Caco-2 (cell line): Measurements from ENCODE around the gene FBXO38. TPM values are rescaled to one million over a fixed set of nuclear protein-coding genes. Genes with fewer than 3 reads are reported as not detected.

Experiments used
- BruUV-seq: library from RNA; stranded (reverse); fragments of 400-500 nt; replicated peaks from 2 replicates; lab custom pipeline; 2021; lab: Mats Ljungman, UMichigan
- CTCF ChIA-PET: fragments of 300-600 bp; sonication (Branson Sonifier 250); formaldehyde crosslinking; loops from one replicate; lab custom pipeline; 2022; ENCODE audit warnings: antibody characterized with exemption; lab: Charles Lee
- POLR2A ChIA-PET: fragments of 300-600 bp; sonication (Branson Sonifier 250); formaldehyde crosslinking; loops from one replicate; lab custom pipeline; 2022; ENCODE audit warnings: antibody characterized with exemption; lab: Charles Lee
- DNase-seq, 2 experiments: peaks; one replicate each; pipeline versions ENCODE4 v3.0.0 to v3.0.0-alpha.2; 2020 to 2022
- H3K27me3 ChIP-seq: replicated peaks from 2 replicates; pipeline ENCODE4 v1.6.0; 2011; ENCODE audit warnings: low read length; ENCODE audit not compliant: control insufficient read depth, insufficient read depth
- H3K36me3 ChIP-seq: 2 replicates; pipeline ENCODE4 v1.5.1; 2011; ENCODE audit warnings: low read length; ENCODE audit not compliant: control insufficient read depth, insufficient read depth
- H3K4me1 ChIP-seq: fragments of 250-450 bp; sonication (Bioruptor Pico); 2 replicates; pipeline ENCODE4 v1.5.1; 2020; ENCODE audit warnings: mild to moderate bottlenecking
- H3K4me3 ChIP-seq: 2 replicates; pipeline ENCODE4 v1.5.1; 2011; ENCODE audit warnings: low read depth, mild to moderate bottlenecking, control low read depth, low read length
- H3K9me3 ChIP-seq: fragments of 250-450 bp; sonication (Bioruptor Pico); 2 replicates; pipeline ENCODE4 v1.5.1; 2020; ENCODE audit warnings: mild to moderate bottlenecking, moderate library complexity
- H3K27ac Mint-ChIP-seq: one replicate; pipeline ENCODE4 v1.8.0; 2022; ENCODE audit warnings: mixed read lengths; ENCODE audit not compliant: unreplicated experiment
- H3K27me3 Mint-ChIP-seq: one replicate; pipeline ENCODE4 v1.8.0; 2022; ENCODE audit warnings: mixed read lengths; ENCODE audit not compliant: insufficient read depth, unreplicated experiment
- H3K36me3 Mint-ChIP-seq: one replicate; pipeline ENCODE4 v1.8.0; 2022; ENCODE audit warnings: mild to moderate bottlenecking, mixed read lengths; ENCODE audit not compliant: insufficient read depth, unreplicated experiment
- H3K4me1 Mint-ChIP-seq: one replicate; pipeline ENCODE4 v1.8.0; 2022; ENCODE audit warnings: low read depth, mixed read lengths; ENCODE audit not compliant: unreplicated experiment
- H3K4me3 Mint-ChIP-seq: one replicate; pipeline ENCODE4 v1.8.0; 2022; ENCODE audit warnings: mild to moderate bottlenecking, moderate library complexity, mixed read lengths; ENCODE audit not compliant: unreplicated experiment
- H3K9me3 Mint-ChIP-seq: one replicate; pipeline ENCODE4 v1.8.0; 2022; ENCODE audit warnings: mixed read lengths; ENCODE audit not compliant: unreplicated experiment
- CTCF ChIP-seq, 2 experiments: fragments of 200-600 bp in 1 of 2; IDR thresholded peaks; 1 replicate in 1 of 2; 2 replicates in 1 of 2; pipeline versions ENCODE4 v1.5.1 to v1.8.0; 2011 to 2022; ENCODE audit warnings: antibody characterized with exemption in 1 of 2, control low read depth in 1 of 2, inconsistent platforms in 1 of 2, low read depth in 1 of 2, low read length in 1 of 2, mild to moderate bottlenecking in 1 of 2, moderate library complexity in 1 of 2; ENCODE audit not compliant: insufficient read depth in 1 of 2, severe bottlenecking in 1 of 2, unreplicated experiment in 1 of 2
- intact Hi-C: fragments of 100-400 bp; cut with micrococcal nuclease; formaldehyde crosslinking; loops from one replicate; pipeline ENCODE4 v1.10.0; 2022; ENCODE audit not compliant: unreplicated experiment
- total RNA-seq: library from RNA; stranded (reverse); gene quantifications from 2 replicates; pipeline ENCODE4 v1.2.3, GENCODE V29; 2022

Gene FBXO38
- total RNA-seq, 1 experiment from 2014 or later, result 36.7 TPM

GRCh38 chr5:148393390-148393741, 9.6 kb downstream of the FBXO38 start:
- H3K4me1 ChIP-seq, result peaks cover 41% of the 10 kb centered on the region
- peak overlapping the region; percentile 63 for H3K4me3 Mint-ChIP-seq

GRCh38 chr5:148394587-148395019, 10.8 kb downstream of the FBXO38 start:
- Mint-ChIP-seq H3K9me3 (no peaks in the 10 kb centered on the region), H3K36me3 (peaks cover 20% of the 10 kb centered on the region), H3K4me3 (peak overlapping the region; percentile 63), H3K27ac (peak overlapping the region; percentile 60), H3K4me1 (peaks cover 43% of the 10 kb centered on the region), H3K27me3 (no peaks in the 10 kb centered on the region)
- intact Hi-C loops, result loop anchor here (5.0 kb wide), 1 partner anchor 557 kb away; no protein-coding TSS in a partner anchor
- Histone ChIP-seq H3K4me3 (no peak overlapping the region), H3K9me3 (no peaks in the 10 kb centered on the region), H3K36me3 (no peaks in the 10 kb centered on the region), H3K27me3 (no peaks in the 10 kb centered on the region), H3K4me1 (peaks cover 53% of the 10 kb centered on the region)
- DNase-seq, result peak in 1 of 2 experiments; percentile 41
- TF ChIP-seq CTCF (IDR thresholded peaks at IDR 0.05; ENCODE audit: insufficient read depth in 1 of 2, low read depth in 1 of 2, low read length in 1 of 2, severe bottlenecking in 1 of 2, unreplicated experiment in 1 of 2), result no peak
- POLR2A ChIA-PET, result no interaction called here
- no TSS peak for BruUV-seq
- CTCF ChIA-PET, result no interaction called here

More at GRCh38 chr5:148393390-148393741, 9.6 kb downstream of the FBXO38 start:
- CTCF ChIA-PET, result interaction anchor here (1.0 kb wide), 1 partner anchor 19 kb away, joined by 3 read pairs; no protein-coding TSS in a partner anchor
- Histone ChIP-seq H3K36me3 (no peaks in the 10 kb centered on the region; the same call in 1 of the 2 replicates), H3K27me3 (no peaks in the 10 kb centered on the region), H3K9me3 (no peaks in the 10 kb centered on the region), H3K4me3 (no peak overlapping the region)
- Mint-ChIP-seq H3K9me3 (no peaks in the 10 kb centered on the region), H3K27me3 (no peaks in the 10 kb centered on the region), H3K36me3 (peaks cover 15% of the 10 kb centered on the region), H3K4me1 (peaks cover 34% of the 10 kb centered on the region), H3K27ac (peak overlapping the region; percentile 21)
- no peak for DNase-seq
- no peak for TF ChIP-seq CTCF (IDR thresholded peaks at IDR 0.05; ENCODE audit: insufficient read depth in 1 of 2, low read depth in 1 of 2, low read length in 1 of 2, severe bottlenecking in 1 of 2, unreplicated experiment in 1 of 2)
- BruUV-seq, result no TSS peak
- POLR2A ChIA-PET, result interaction anchor here (1.0 kb wide), 1 partner anchor 9 kb away, joined by 5 read pairs; the partner anchor contains the start of gene FBXO38
- intact Hi-C loops, result loop anchor here (5.0 kb wide), 1 partner anchor 556 kb away; no protein-coding TSS in a partner anchor

GRCh38 chr5:148395031-148395430, 11.3 kb downstream of the FBXO38 start:
- H3K4me3 ChIP-seq, result no peak overlapping the region
- ChIA-PET CTCF (no interaction called here), POLR2A (no interaction called here)
- H3K4me1 ChIP-seq, result peaks cover 53% of the 10 kb centered on the region
- intact Hi-C loops, result no loop called here
- no peaks in the 10 kb centered on the region for H3K27me3 ChIP-seq
- H3K9me3 ChIP-seq, result no peaks in the 10 kb centered on the region
- Mint-ChIP-seq H3K27me3 (no peaks in the 10 kb centered on the region), H3K36me3 (peaks cover 20% of the 10 kb centered on the region), H3K9me3 (no peaks in the 10 kb centered on the region), H3K27ac (peak overlapping the region; percentile 60), H3K4me1 (peaks cover 43% of the 10 kb centered on the region), H3K4me3 (peak overlapping the region; percentile 63)
- TF ChIP-seq CTCF (IDR thresholded peaks at IDR 0.05; ENCODE audit: insufficient read depth in 1 of 2, low read depth in 1 of 2, low read length in 1 of 2, severe bottlenecking in 1 of 2, unreplicated experiment in 1 of 2), result no peak
- DNase-seq, result no peak
- no peaks in the 10 kb centered on the region for H3K36me3 ChIP-seq
- no TSS peak for BruUV-seq
